H4 (cell line): ENCODE results near the gene SPATA6L. TPM values are rescaled to one million over a fixed set of nuclear protein-coding genes. Genes with fewer than 3 reads are reported as not detected.

Experiments used
- DNase-seq: peaks from one replicate; pipeline ENCODE4 v3.0.0-alpha.2; 2015; ENCODE audit warnings: low spot score
- total RNA-seq: library from RNA; depleted of rRNA; stranded (reverse); fragments of >200 nt; shearing (Covaris generic); gene quantifications from 2 replicates; pipeline ENCODE4 v1.2.3, GENCODE V29; 2014; rRNA removed

SPATA6L gene
- total RNA-seq, 1 experiment from 2014 or later, result not detected

- no peak for DNase-seq
These were observed 115.3 kb downstream of the SPATA6L start for GRCh38 chr9:4550777-4551484.

DNA sequence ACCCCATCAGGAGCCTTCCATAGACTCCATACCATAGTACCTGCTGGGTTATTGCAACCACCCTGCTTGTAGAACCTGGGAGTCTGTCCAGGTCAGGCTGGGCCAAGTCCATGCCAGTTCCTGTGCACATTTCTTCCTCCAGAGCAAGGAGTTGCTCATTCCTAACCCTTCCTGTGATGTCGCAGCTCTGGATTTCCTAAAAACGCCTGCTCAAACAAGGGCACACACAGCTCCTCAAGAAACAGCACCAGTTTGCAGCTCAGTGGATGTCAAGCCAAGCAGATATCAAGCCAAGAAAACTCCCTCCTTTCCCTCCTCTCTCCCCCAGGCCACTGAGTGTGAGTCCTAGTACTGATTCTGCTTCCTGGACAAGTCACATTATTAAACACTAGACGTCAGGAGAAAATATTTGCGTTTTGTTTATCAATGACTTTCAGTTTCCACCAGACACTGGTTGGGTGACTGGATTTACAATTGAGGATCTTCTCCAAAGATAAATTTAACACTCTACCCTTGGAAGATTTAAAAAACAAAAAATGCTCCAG is 116.5 kb downstream of the SPATA6L start:
- DNase-seq, result no peak

DNA sequence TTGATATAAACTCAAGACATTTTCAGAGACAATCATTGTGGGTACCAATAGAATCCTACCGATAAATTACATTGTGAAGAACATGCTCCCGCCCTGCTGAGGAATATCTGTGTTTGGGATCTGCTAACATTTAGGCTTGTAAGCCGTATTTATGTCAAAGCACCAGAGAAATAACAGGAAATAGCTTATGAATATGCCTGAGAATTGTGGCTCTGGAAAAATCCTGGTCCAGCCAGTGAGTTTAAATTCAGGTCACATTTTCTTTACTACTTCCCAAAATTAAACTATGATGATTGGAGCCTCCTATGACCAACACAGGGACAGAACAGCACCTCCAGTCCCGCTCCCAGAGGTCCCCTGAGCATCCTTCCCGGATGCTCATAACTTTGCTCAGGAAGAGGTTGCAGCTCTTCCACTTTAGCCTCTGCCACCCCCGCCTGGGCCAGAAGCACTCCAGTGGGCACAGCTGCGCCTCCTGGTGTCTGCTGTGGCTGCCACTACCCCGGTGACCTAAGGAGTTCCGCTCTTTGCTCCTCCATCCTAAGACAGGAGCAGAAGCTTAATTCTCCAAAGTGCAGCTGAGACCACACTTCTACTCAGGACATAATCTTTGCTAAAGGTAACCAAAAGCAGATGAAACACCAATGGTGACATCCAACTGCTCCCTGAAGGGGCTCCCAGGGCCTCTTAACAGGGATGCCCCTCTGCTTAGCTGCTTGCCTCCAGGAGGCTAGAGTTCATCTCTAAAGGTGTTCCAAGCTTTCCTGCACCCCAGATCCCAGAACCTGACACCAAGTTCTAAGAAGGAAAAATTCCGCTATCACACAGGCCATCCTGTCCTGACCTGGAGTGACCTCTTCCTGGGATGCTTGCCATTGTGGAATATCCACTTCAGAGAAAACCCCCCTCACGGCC is 117.2 kb downstream of the SPATA6L start:
- DNase-seq, result no peak

Other genes with a start within 250 kb of the SPATA6L start
- 2.5 and 3.0 TPM in 2 replicates for gene SLC1A1, start 176.0 kb downstream of the SPATA6L start, total RNA-seq
- gene PLPP6, start 4.2 kb downstream of the SPATA6L start, total RNA-seq, result 5.9 and 6.7 TPM in 2 replicates
- 9.4 and 13.5 TPM in 2 replicates for gene CDC37L1, start 13.1 kb upstream of the SPATA6L start, total RNA-seq
- gene AK3, start 74.7 kb upstream of the SPATA6L start, total RNA-seq, result 20.7 and 27.7 TPM in 2 replicates
- gene RCL1, start 126.5 kb upstream of the SPATA6L start, total RNA-seq, result 7.9 and 10.6 TPM in 2 replicates